K562 (cell line): ENCODE results near the gene DENND10.

ENCODE experiments used
- CTCF ChIP-seq, 3 experiments: IDR thresholded peaks in 2 of 3; conservative IDR thresholded peaks in 1 of 3; 2 replicates each; pipeline ENCODE4 v1.5.1; 2011 to 2012; ENCODE audit warnings: low read length in 3 of 3, mild to moderate bottlenecking in 3 of 3, control low read depth in 2 of 3, improper control_type of control experiment in 1 of 3, inconsistent platforms in 1 of 3, low read depth in 1 of 3, mixed read lengths in 1 of 3, moderate library complexity in 1 of 3; ENCODE audit not compliant: insufficient read depth in 2 of 3
- DDX20 ChIP-seq: fragments of 450-650 bp; IDR thresholded peaks from 2 replicates; pipeline ENCODE4 v1.6.1; 2016; ENCODE audit warnings: missing genetic modification characterization, low read depth, mild to moderate bottlenecking, missing compliant biosample characterization, moderate library complexity
- ESRRA ChIP-seq: fragments of 450-650 bp; IDR thresholded peaks from 2 replicates; pipeline ENCODE4 v1.6.1; 2014; ENCODE audit warnings: low read depth, mild to moderate bottlenecking, moderate library complexity, borderline replicate concordance
- EZH2 ChIP-seq: IDR thresholded peaks from 2 replicates; pipeline ENCODE4 v1.6.1; 2012; ENCODE audit warnings: low read depth, mild to moderate bottlenecking, inconsistent platforms, low read length, borderline replicate concordance
- KDM1A ChIP-seq, 2 experiments: fragments of 450-650 bp; IDR thresholded peaks; 2 replicates each; pipeline ENCODE4 v1.6.1; 2016; ENCODE audit warnings: mild to moderate bottlenecking in 2 of 2
- MAFF ChIP-seq: IDR thresholded peaks from 2 replicates; pipeline ENCODE4 v1.6.1; 2012; ENCODE audit warnings: low read length, improper control_type of control experiment
- NR2C1 ChIP-seq, 2 experiments: fragments of 450-650 bp; IDR thresholded peaks; 2 replicates each; pipeline ENCODE4 v1.6.1; 2017; ENCODE audit warnings: mild to moderate bottlenecking in 2 of 2, antibody characterized with exemption in 1 of 2, inconsistent platforms in 1 of 2, missing compliant biosample characterization in 1 of 2, missing genetic modification characterization in 1 of 2
- SNIP1 ChIP-seq: fragments of 450-650 bp; IDR thresholded peaks from 2 replicates; pipeline ENCODE4 v1.7.1; 2017; ENCODE audit warnings: low read depth, mild to moderate bottlenecking
- SP2 ChIP-seq: IDR thresholded peaks from 2 replicates; pipeline ENCODE4 v1.6.1; 2011; ENCODE audit warnings: mild to moderate bottlenecking, low read depth, low read length, moderate library complexity; ENCODE audit not compliant: poor library complexity, severe bottlenecking; ENCODE audit errors: extremely low read depth
- ZNF274 ChIP-seq: IDR thresholded peaks from 2 replicates; pipeline ENCODE4 v1.6.1; 2011; ENCODE audit warnings: low read depth, mild to moderate bottlenecking, low read length, moderate library complexity, borderline replicate concordance

DNA sequence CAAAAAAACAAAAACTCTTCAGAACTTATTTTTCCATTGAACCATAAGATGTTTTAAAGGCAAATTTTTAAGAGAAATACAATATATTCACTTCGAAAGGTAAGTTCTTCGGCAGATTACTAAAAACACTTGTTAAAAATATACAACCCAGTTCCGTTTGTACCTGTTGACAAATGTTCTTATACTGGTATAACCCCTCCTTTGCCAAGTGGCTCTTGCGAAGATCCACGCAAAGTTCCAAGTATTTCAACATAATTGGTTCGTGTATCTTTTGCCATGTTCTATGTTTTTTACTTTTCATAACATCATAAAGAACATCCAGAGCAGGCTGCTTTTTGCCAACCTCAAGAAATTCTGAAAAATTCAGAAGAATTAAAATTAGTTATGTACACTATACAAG is 30.3 kb upstream of the DENND10 start:
- TF ChIP-seq SP2 (no peak), MAFF (no peak), KDM1A (IDR thresholded peaks at IDR 0.05) (no peak), CTCF (IDR thresholded peaks at IDR 0.05 in 2 of 3, conservative IDR thresholded peaks at IDR 0.05 in 1 of 3; ENCODE audit: insufficient read depth in 2 of 3, low read depth in 1 of 3, low read length in 3 of 3) (no peak), ESRRA (no peak), EZH2 (no peak), SNIP1 (no peak), ZNF274 (no peak), DDX20 (tag) (no peak), NR2C1 (IDR thresholded peaks at IDR 0.05) (no peak), NR2C1 (tag; IDR thresholded peaks at IDR 0.05) (no peak)
